Gastroesophageal sphincter (tissue), 3 donors: ENCODE measurements around the gene FAT1.

ENCODE experiments used
- CTCF ChIP-seq, 4 experiments: fragments of 200-600 bp in 2 of 4; fragments of 450-650 bp in 2 of 4; sonication (generic) in 1 of 4; IDR thresholded peaks; one replicate each; pipeline ENCODE4 v1.5.1; 2017 to 2019; ENCODE audit warnings: antibody characterized with exemption in 4 of 4, mild to moderate bottlenecking in 2 of 4, moderate library complexity in 2 of 4
- EP300 ChIP-seq: sonication (generic); formaldehyde crosslinking; IDR thresholded peaks from one replicate; pipeline ENCODE4 v1.6.1; 2017; ENCODE audit warnings: antibody characterized with exemption, mild to moderate bottlenecking
- POLR2A ChIP-seq, 2 donors: fragments of 450-650 bp; IDR thresholded peaks; one replicate each; pipeline ENCODE4 v1.6.1; 2017; ENCODE audit warnings: antibody characterized with exemption in 2 of 2, mild to moderate bottlenecking in 2 of 2, moderate library complexity in 1 of 2
- POLR2AphosphoS5 ChIP-seq: sonication (generic); formaldehyde crosslinking; IDR thresholded peaks from one replicate; pipeline ENCODE4 v1.6.1; 2017; ENCODE audit warnings: antibody characterized with exemption

- TF ChIP-seq CTCF (IDR thresholded peaks at IDR 0.05) (no peak), EP300 (no peak), POLR2A (IDR thresholded peaks at IDR 0.05) (no peak), POLR2AphosphoS5 (no peak)
These were observed 19.6 kb upstream of the FAT1 start for GRCh38 chr4:186743261-186743660.
